Measurements from ENCODE around the gene ABCA7. TPM values are rescaled to one million over a fixed set of nuclear protein-coding genes. Genes with fewer than 3 reads are reported as not detected.

The ABCA7 gene
- total RNA-seq, 1 donor from 2014 or later = 16.7 TPM

- no peak for TF ChIP-seq CTCF (IDR thresholded peaks at IDR 0.05)
- H3K9me3 Mint-ChIP-seq (ENCODE audit: unreplicated experiment) = no peaks in the 10 kb centered on the region
- H3K27me3 Mint-ChIP-seq (ENCODE audit: unreplicated experiment) = no peaks in the 10 kb centered on the region
- DNase-seq (ENCODE audit: extremely low spot score, unreplicated experiment) = no peak
- no peaks in the 10 kb centered on the region for H3K36me3 Mint-ChIP-seq (ENCODE audit: unreplicated experiment)
- H3K4me1 Mint-ChIP-seq (ENCODE audit: unreplicated experiment) = no peaks in the 10 kb centered on the region
- no peak overlapping the region for H3K27ac Mint-ChIP-seq (ENCODE audit: unreplicated experiment)
- no peak overlapping the region for H3K4me3 Mint-ChIP-seq (ENCODE audit: unreplicated experiment)
These were observed 13.5 kb downstream of the ABCA7 start for GRCh38 chr19:1053176-1054101.

DNA sequence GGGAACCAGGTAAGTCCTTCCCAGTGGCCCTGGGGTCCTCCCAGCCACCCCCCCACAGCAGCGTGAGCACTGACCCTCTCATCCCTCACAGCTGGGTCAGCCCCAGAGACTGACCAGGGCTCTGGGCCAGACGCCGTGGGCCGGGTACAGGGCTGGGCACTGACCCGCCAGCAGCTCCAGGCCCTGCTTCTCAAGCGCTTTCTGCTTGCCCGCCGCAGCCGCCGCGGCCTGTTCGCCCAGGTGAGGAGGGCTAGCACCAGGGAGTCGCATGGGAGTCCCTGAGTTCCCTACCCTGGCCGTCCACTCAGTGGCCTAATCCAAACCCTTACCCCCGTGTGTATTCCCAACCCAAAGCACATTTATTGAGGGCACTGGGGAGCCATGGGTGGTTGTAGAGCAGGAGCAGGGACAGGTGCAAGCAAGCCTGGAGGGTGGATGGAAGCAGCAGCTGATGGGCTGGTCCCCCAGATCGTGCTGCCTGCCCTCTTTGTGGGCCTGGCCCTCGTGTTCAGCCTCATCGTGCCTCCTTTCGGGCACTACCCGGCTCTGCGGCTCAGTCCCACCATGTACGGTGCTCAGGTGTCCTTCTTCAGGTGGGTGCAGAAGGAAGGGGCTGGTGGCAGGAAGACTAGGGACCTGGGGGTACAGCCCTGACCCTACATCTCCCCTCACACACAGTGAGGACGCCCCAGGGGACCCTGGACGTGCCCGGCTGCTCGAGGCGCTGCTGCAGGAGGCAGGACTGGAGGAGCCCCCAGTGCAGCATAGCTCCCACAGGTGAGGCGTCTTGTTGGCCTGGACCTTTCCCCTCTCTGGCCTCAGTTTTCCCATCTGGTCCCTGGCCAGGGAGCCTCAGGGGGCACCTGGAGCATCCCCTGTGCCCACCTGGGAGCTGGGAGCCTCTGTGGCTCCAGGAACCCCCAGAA is 14.5 kb downstream of the ABCA7 start:
- Mint-ChIP-seq H3K36me3 (ENCODE audit: unreplicated experiment) (no peaks in the 10 kb centered on the region), H3K4me1 (ENCODE audit: unreplicated experiment) (no peaks in the 10 kb centered on the region), H3K4me3 (ENCODE audit: unreplicated experiment) (no peak overlapping the region), H3K27me3 (ENCODE audit: unreplicated experiment) (no peaks in the 10 kb centered on the region), H3K9me3 (ENCODE audit: unreplicated experiment) (no peaks in the 10 kb centered on the region), H3K27ac (ENCODE audit: unreplicated experiment) (no peak overlapping the region)
- no peak for DNase-seq (ENCODE audit: extremely low spot score, unreplicated experiment)
- TF ChIP-seq CTCF (IDR thresholded peaks at IDR 0.05) = no peak

GRCh38 chr19:1055028-1055425 is 15.1 kb downstream of the ABCA7 start:
- TF ChIP-seq CTCF (IDR thresholded peaks at IDR 0.05) = no peak
- H3K36me3 Mint-ChIP-seq (ENCODE audit: unreplicated experiment) = no peaks in the 10 kb centered on the region
- no peak for DNase-seq (ENCODE audit: extremely low spot score, unreplicated experiment)
- H3K9me3 Mint-ChIP-seq (ENCODE audit: unreplicated experiment) = no peaks in the 10 kb centered on the region
- H3K27me3 Mint-ChIP-seq (ENCODE audit: unreplicated experiment) = no peaks in the 10 kb centered on the region
- no peak overlapping the region for H3K4me3 Mint-ChIP-seq (ENCODE audit: unreplicated experiment)
- H3K4me1 Mint-ChIP-seq (ENCODE audit: unreplicated experiment) = no peaks in the 10 kb centered on the region
- H3K27ac Mint-ChIP-seq (ENCODE audit: unreplicated experiment) = no peak overlapping the region

DNA sequence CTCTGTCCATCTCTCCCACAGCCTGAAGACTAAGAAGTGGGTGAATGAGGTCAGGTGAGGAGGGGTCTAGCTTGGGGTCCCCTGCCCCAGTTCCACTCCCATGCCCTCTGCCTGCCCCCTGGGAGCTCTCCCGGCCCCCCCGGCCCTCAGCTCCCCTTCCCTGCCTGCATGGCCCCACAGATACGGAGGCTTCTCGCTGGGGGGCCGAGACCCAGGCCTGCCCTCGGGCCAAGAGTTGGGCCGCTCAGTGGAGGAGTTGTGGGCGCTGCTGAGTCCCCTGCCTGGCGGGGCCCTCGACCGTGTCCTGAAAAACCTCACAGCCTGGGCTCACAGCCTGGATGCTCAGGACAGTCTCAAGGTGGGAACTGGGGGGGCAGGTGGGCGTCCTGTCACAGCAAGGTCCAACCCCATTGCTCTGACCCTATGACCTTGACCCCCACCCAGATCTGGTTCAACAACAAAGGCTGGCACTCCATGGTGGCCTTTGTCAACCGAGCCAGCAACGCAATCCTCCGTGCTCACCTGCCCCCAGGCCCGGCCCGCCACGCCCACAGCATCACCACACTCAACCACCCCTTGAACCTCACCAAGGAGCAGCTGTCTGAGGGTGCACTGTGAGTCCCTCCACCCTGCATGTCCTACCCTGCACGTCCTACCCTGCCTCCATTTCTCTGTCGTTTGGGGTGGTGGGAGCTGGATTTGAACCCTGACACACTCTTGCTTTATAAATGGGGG is 16.1 kb downstream of the ABCA7 start:
- Mint-ChIP-seq H3K4me3 (ENCODE audit: unreplicated experiment) (no peak overlapping the region), H3K36me3 (ENCODE audit: unreplicated experiment) (no peaks in the 10 kb centered on the region)

More for the DNA sequence above, 16.1 kb downstream of the ABCA7 start:
- H3K9me3 Mint-ChIP-seq (ENCODE audit: unreplicated experiment) = no peaks in the 10 kb centered on the region
- H3K27ac Mint-ChIP-seq (ENCODE audit: unreplicated experiment) = no peak overlapping the region
- H3K4me1 Mint-ChIP-seq (ENCODE audit: unreplicated experiment) = no peaks in the 10 kb centered on the region
- no peaks in the 10 kb centered on the region for H3K27me3 Mint-ChIP-seq (ENCODE audit: unreplicated experiment)
- DNase-seq (ENCODE audit: extremely low spot score, unreplicated experiment) = no peak
- TF ChIP-seq CTCF (IDR thresholded peaks at IDR 0.05) = no peak
